Stimulated activated CD4-positive, alpha-beta T cell treated with anti-CD3 and anti-CD28 coated beads, Interleukin-2, amount 100 ng/mL, for 48 hours (primary cell): ENCODE data around the gene PRLR.

ENCODE experiments used
- DNase-seq, 2 donors: peaks; one replicate each; pipeline ENCODE4 v3.0.0-alpha.2; 2020

The PRLR gene

GRCh38 chr5:35158622-35159369, 71.5 kb downstream of the PRLR start:
- no peak for DNase-seq

DNA sequence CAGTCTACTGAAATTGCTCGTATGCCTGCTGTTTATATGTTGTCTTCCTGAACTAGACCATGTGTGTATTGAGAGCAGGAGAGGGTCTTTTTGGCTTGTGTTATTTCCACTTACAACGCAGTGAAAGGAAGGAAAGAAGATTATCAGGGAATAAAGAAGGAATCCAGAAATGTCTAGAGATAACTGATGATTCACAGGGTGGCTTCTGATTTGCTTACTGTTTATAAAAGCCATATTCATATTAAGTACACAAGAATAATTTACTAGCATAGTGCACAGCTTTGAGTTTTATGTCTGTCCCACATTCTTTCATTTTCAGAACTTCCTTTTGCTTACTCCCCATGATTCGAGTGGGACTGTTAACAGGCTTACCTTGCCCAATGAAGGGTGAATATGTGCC, 72.1 kb downstream of the PRLR start:
- no peak for DNase-seq

- no peak for DNase-seq
These were observed 76.8 kb downstream of the PRLR start for GRCh38 chr5:35153375-35153932.

- DNase-seq, result no peak
These were observed 77.6 kb downstream of the PRLR start for GRCh38 chr5:35152733-35153132.

- DNase-seq, result no peak
These were observed 79.0 kb downstream of the PRLR start for GRCh38 chr5:35151146-35151920.

DNA sequence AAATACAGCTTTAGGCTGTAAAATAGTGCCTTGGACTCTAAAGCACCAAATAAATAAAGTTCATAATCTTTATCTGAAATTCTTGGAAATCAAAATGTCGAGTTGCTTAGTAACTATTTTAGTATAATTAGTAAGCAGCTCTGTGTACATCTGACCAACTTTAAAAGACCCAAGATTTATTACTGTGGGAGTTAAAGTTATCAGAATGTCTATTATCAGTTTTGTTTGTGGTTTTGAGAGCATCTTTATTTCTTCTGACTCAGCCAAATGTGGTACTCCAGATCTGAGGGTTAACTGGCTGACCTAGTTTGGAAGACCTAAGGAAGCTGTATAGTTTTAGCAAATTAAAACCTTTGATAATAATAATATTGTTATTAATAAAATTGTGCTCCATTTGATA, 81.2 kb downstream of the PRLR start:
- no peak for DNase-seq

DNA sequence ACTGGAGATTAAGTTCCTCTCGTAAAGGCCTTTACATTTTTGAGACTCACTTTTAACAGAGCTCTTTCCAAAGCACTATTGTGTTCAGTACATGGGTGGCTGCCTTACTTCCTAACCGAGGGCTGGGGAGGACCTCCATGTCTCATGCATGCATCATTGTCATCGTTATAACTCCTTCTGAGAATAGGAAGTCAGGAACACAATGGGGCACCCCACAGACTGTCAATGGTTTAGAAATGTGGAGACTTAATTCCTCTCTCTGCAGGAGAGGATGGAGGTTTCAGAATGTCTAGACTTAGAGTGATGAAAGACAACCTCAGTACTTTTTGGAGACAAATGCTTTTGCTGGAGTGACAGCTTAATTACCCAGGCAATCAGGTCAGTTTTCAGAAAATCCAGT, 83.9 kb downstream of the PRLR start:
- no peak for DNase-seq

- no peak for DNase-seq
These were observed 84.5 kb downstream of the PRLR start for GRCh38 chr5:35145691-35146317.

DNA sequence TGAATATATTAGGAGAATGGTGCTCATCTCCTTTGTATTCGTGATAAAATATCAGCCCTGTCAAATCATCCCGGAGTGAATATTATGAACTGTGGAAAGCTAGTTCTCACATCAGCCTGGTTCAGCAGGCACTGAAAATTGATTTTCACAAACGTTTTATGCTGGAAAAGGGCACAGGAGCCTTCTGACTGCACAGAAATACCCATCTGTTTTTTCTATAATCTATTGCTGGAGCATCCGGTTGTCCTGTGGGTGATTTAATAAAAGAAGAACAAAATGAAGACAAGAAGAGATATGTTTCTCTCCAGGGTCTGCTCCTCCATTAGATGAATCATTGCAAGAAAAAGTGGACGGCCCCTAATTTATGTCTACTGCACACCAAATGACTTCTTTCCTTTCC, 85.3 kb downstream of the PRLR start:
- no peak for DNase-seq

- DNase-seq, result no peak
These were observed 86.4 kb downstream of the PRLR start for GRCh38 chr5:35143841-35144240.

DNA sequence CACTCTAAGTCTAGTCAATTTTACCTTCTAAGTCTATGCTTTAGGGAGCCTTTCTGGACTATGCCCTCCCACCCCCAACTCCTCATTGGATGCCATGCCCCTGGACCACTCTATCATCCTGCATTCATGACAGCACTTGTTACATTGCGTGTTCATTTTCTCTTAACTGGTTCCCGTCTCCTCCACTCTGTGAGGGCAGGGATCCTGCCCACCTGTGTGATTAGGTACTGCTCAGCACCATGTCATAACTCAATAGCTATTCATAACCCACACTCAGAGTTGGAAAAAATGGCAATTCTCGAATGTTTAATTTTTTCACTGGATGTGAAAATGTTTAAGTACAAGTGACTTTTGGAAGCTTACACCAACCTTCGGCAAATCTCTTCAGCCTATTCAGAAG, 88.5 kb downstream of the PRLR start:
- DNase-seq, result no peak

- DNase-seq, result no peak
These were observed 92.1 kb downstream of the PRLR start for GRCh38 chr5:35138232-35138631.

DNA sequence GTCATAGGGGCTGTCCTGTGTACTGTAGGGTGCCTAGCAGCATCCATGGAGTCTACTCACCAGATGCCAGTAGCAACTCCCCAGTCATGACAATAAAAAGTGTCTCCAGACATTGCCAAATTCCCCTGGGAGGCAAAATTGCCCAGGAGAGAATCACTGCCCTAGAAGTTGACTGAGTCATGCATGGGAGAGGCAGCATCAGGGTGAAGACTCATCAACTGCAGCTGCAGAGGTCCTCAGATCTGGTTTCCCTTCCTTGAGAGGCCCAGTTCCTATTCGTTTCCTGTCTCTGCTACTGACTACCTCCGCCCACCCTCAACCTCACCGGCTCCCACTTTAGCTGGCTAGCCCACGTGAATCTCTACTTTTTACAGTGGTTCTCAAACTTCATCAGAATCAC, 93.9 kb downstream of the PRLR start:
- peak in 1 of 2 donors; percentile 8 for DNase-seq

DNA sequence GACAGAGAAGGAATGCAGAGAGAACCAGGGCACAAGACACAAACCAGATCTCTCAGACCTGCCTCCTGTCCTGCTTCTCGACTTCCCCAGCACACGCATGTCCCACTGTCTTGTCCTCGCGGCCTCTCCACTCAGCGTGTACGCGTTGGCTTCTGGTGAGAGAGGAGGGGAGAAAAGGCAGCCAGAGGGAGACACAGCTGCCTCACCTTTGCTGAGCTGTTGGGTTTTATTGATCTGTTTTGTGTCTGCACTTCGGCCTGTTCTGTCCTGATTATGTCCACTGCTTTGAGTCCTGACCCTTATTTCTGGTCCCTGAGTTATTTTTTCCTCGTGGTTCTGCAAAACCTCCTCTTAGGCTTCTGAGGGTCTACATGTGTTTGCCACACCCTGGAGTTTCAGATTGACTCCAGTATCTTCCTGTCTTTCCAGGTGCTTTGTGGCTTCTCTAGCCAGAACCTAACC, 95.0 kb downstream of the PRLR start:
- no peak for DNase-seq

- DNase-seq, result no peak
These were observed 95.8 kb downstream of the PRLR start for GRCh38 chr5:35134278-35135030.

GRCh38 chr5:35133186-35133585, 97.1 kb downstream of the PRLR start:
- no peak for DNase-seq

GRCh38 chr5:35131723-35132122, 98.6 kb downstream of the PRLR start:
- no peak for DNase-seq

- DNase-seq, result peak; percentile 27 to 38
These were observed 100.3 kb downstream of the PRLR start for GRCh38 chr5:35129921-35130485.

- DNase-seq, result no peak
These were observed 101.0 kb downstream of the PRLR start for GRCh38 chr5:35129276-35129675.

GRCh38 chr5:35127006-35127405, 103.3 kb downstream of the PRLR start:
- DNase-seq, result no peak

GRCh38 chr5:35125746-35126145, 104.5 kb downstream of the PRLR start:
- DNase-seq, result no peak

GRCh38 chr5:35124932-35125331, 105.4 kb downstream of the PRLR start:
- no peak for DNase-seq
